Body of pancreas (tissue), 4 donors: ENCODE data around the gene CNIH2. TPM values are rescaled to one million over a fixed set of nuclear protein-coding genes. Genes with fewer than 3 reads are reported as not detected.

Source experiments
- ATAC-seq: fragments of 150-250 bp; one replicate; pipeline ENCODE4 v1.9.1; 2016
- DNase-seq, 4 donors: peaks; one replicate each; pipeline ENCODE4 v3.0.0-alpha.2; 2019
- H3K27ac ChIP-seq, 4 donors: fragments of 200-600 bp; sonication (generic); 1 replicate in 3 of 4; 2 replicates in 1 of 4; pipeline versions ENCODE4 v1.5.1 to v1.6.1; 2016 to 2019; ENCODE audit warnings: mild to moderate bottlenecking in 1 of 4, mixed read lengths in 1 of 4, moderate library complexity in 1 of 4
- H3K27me3 ChIP-seq, 2 donors: fragments of 200-600 bp; sonication (generic); one replicate each; pipeline ENCODE4 v1.6.0; 2016; ENCODE audit warnings: mild to moderate bottlenecking in 1 of 2
- H3K36me3 ChIP-seq, 2 donors: fragments of 200-600 bp; sonication (generic); replicated peaks in 1 of 2; 2 replicates each; pipeline ENCODE4 v1.5.1; 2016; ENCODE audit warnings: low read depth in 2 of 2; ENCODE audit not compliant: insufficient read depth in 1 of 2
- H3K4me1 ChIP-seq: fragments of 200-600 bp; sonication (generic); one replicate; pipeline ENCODE4 v1.6.0; 2016
- H3K4me3 ChIP-seq, 2 donors: fragments of 200-600 bp; sonication (generic); 1 replicate in 1 of 2; 2 replicates in 1 of 2; pipeline ENCODE4 v1.5.1; 2016 to 2019
- H3K9me3 ChIP-seq, 3 donors: fragments of 200-600 bp; sonication (generic); 1 replicate in 2 of 3; 2 replicates in 1 of 3; pipeline ENCODE4 v1.5.1; 2016
- POLR2A ChIP-seq, 3 donors: fragments of 450-650 bp; IDR thresholded peaks; one replicate each; pipeline ENCODE4 v1.6.1; 2016; ENCODE audit warnings: antibody characterized with exemption in 3 of 3, mild to moderate bottlenecking in 2 of 3
- WGBS, 2 donors: methylation state at CpG; one replicate each; pipeline ENCODE4 v1.1.5; 2017; 5-methylcytosine and 5-hydroxymethylcytosine counted together
- intact Hi-C: fragments of 100-400 bp; cut with DNase I; formaldehyde crosslinking; loops from one replicate; pipeline ENCODE4 v1.15.1; 2023
- total RNA-seq, 2 donors: library from RNA; depleted of rRNA; stranded (reverse); fragments of >200 nt; gene quantifications; one replicate each; pipeline ENCODE4 v1.1.0, GENCODE V29; 2016
- TF ChIP-seq, protein P1 (sequence below), 7 experiments: fragments of 450-650 bp in 4 of 7; fragments of 200-600 bp in 3 of 7; sonication (generic) in 3 of 7; IDR thresholded peaks; one replicate each; pipeline ENCODE4 v1.5.1; 2016 to 2019; ENCODE audit warnings: antibody characterized with exemption in 7 of 7

The CNIH2 gene
- 1 to 10 TPM; 3.6 to 4.6 TPM for total RNA-seq

GRCh38 chr11:66277471-66278362, at the start of gene CNIH2:
Gene CNIH2, plus strand, starts transcription at chr11:66278175. Its CDS starts 282 bp downstream, at chr11:66278457.
- TF ChIP-seq POLR2A (IDR thresholded peaks at IDR 0.05): peak in 1 of 3 donors; percentile 8
- TF ChIP-seq, protein P1, sequence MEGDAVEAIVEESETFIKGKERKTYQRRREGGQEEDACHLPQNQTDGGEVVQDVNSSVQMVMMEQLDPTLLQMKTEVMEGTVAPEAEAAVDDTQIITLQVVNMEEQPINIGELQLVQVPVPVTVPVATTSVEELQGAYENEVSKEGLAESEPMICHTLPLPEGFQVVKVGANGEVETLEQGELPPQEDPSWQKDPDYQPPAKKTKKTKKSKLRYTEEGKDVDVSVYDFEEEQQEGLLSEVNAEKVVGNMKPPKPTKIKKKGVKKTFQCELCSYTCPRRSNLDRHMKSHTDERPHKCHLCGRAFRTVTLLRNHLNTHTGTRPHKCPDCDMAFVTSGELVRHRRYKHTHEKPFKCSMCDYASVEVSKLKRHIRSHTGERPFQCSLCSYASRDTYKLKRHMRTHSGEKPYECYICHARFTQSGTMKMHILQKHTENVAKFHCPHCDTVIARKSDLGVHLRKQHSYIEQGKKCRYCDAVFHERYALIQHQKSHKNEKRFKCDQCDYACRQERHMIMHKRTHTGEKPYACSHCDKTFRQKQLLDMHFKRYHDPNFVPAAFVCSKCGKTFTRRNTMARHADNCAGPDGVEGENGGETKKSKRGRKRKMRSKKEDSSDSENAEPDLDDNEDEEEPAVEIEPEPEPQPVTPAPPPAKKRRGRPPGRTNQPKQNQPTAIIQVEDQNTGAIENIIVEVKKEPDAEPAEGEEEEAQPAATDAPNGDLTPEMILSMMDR (IDR thresholded peaks at IDR 0.05): no peak
- DNase-seq (peak in 1 of 4 donors; percentile 58), ATAC-seq (peak; percentile 51)
- Histone ChIP-seq H3K4me1 (peaks cover 11% of the 10 kb centered on the region), H3K4me3 (no peak within 1 kb of the TSS), H3K27ac (peak within 1 kb of the TSS in 2 of 4 donors; percentile 25 to 30), H3K27me3 (no peaks in the 10 kb centered on the region), H3K9me3 (no peaks in the 10 kb centered on the region), H3K36me3 (peaks cover 10 to 22% of the 10 kb centered on the region in 2 donors)
- intact Hi-C loops: no loop called here
- 3 to 10% methylated on average over 2 to 52 of the region's 84 CpGs for WGBS, 2 donors

DNA sequence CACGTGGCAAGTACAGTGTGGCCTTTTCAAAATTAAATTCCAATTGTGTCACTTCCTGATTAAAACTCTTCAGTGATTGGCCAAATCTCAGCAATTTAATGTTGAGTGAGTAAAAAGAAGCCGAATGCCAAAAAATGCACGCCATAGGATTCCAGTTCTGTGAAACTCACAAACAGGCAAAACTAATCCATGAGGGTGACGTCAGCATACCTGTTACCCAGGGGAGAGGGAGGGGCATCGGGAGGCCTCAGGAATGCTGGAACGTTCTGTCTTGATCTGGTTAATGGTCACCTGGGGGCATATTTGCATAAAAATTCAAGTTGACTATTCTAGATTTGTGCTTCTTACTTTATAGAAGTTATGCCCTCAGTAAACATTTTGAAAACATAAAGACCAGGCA, 49.5 kb upstream of the CNIH2 start:
- no peaks in the 10 kb centered on the region for H3K9me3 ChIP-seq
- H3K36me3 ChIP-seq: peaks cover 0 to 17% of the 10 kb centered on the region in 2 donors
- 68 to 77% methylated on average over 6 of the region's 6 CpGs for WGBS, 2 donors
- no peak for TF ChIP-seq POLR2A (IDR thresholded peaks at IDR 0.05)
- TF ChIP-seq, protein P1 (IDR thresholded peaks at IDR 0.05): no peak
- ATAC-seq: peak; percentile 90
- DNase-seq: peak; percentile 51 to 76 (median 66)
- H3K4me3 ChIP-seq: no peak overlapping the region
- peaks cover 10% of the 10 kb centered on the region for H3K4me1 ChIP-seq
- H3K27ac ChIP-seq: peak overlapping the region; percentile 67 to 80 (median 72)
- no peaks in the 10 kb centered on the region for H3K27me3 ChIP-seq
- intact Hi-C loops: no loop called here

DNA sequence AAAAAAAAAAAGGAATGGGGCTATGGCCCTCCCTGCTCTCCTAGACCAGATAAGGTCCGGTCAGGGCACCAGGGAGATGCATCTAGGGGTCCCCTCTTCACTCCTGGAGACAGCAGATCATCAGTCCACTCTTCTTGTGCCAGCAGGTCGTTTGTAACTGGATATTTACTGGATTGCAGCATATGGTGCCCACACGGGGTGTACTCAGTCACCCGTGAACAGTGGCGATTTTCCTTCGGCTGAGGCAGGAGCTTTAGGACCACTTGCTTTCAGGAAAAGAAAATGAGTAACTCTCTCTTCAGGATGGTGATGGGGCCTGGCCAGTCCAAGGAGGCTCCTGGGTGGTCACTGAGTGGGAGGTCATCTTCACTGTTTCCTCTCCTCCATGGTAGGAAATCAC, 47.8 kb upstream of the CNIH2 start:
- H3K27ac ChIP-seq: no peak overlapping the region
- no peak overlapping the region for H3K4me3 ChIP-seq
- no peaks in the 10 kb centered on the region for H3K27me3 ChIP-seq
- peaks cover 0 to 27% of the 10 kb centered on the region in 2 donors for H3K36me3 ChIP-seq
- TF ChIP-seq, protein P1 (IDR thresholded peaks at IDR 0.05): no peak
- no peak for TF ChIP-seq POLR2A (IDR thresholded peaks at IDR 0.05)
- ATAC-seq (no peak), DNase-seq (no peak)
- H3K4me1 ChIP-seq: peaks cover under 1% of the 10 kb centered on the region
- 83 to 86% methylated on average over 6 of the region's 6 CpGs for WGBS, 2 donors
- no peaks in the 10 kb centered on the region for H3K9me3 ChIP-seq
- intact Hi-C loops: no loop called here

DNA sequence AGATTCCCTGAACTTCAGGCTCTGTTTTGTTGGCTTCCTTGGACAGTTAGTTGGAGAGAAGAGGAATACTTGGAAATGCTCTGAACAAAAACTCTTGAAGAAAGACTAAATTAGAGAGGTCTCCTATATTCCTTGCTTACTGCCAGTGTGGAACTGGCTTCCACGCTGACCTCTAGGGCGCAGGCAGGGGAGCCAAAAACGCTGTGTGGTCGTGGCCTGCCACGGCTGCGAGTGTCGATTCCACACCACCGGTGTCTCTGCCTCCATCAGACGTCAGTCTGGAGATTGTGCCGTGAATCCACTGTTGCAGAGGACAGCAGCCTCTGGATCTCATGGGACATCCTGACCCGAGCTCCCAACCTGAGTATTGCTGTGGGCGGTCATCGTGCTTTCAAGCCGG, 47.0 kb upstream of the CNIH2 start:
- 92 to 93% methylated on average over 14 of the region's 14 CpGs for WGBS, 2 donors
- DNase-seq (no peak), ATAC-seq (no peak)
- Histone ChIP-seq H3K4me3 (no peak overlapping the region), H3K4me1 (no peaks in the 10 kb centered on the region), H3K27me3 (no peaks in the 10 kb centered on the region), H3K36me3 (peaks cover 0 to 33% of the 10 kb centered on the region in 2 donors), H3K27ac (no peak overlapping the region), H3K9me3 (no peaks in the 10 kb centered on the region)
- intact Hi-C loops: no loop called here
- no peak for TF ChIP-seq POLR2A (IDR thresholded peaks at IDR 0.05)
- TF ChIP-seq, protein P1 (IDR thresholded peaks at IDR 0.05): no peak
